ENCODE data around the gene ZBTB39.
"Not testable (repeated sequence)": the region's sequence is repeated elsewhere in the genome, so short reads cannot be mapped to it uniquely, and the experiment has no call there.

Gene ZBTB39

GRCh38 chr12:56998981-56999380, 7.4 kb downstream of the ZBTB39 start:
- FAIRE-seq: no peak

- FAIRE-seq: no peak
Observed at GRCh38 chr12:56998316-56998715, 8.0 kb downstream of the ZBTB39 start.

GRCh38 chr12:56996793-56997545, 9.4 kb downstream of the ZBTB39 start:
- no peak for FAIRE-seq

GRCh38 chr12:56995930-56996496, 10.3 kb downstream of the ZBTB39 start:
- FAIRE-seq: no peak

- FAIRE-seq: no peak
Observed at GRCh38 chr12:56995201-56995929, 11.0 kb downstream of the ZBTB39 start.

GRCh38 chr12:56994231-56994746, 12.1 kb downstream of the ZBTB39 start:
- FAIRE-seq: no peak

GRCh38 chr12:56993346-56993745, 13.0 kb downstream of the ZBTB39 start:
- no peak for FAIRE-seq

GRCh38 chr12:56991319-56992246, 14.8 kb downstream of the ZBTB39 start:
- no peak for FAIRE-seq

- no peak for FAIRE-seq
Observed at GRCh38 chr12:56990648-56991318, 15.6 kb downstream of the ZBTB39 start.

- no peak for FAIRE-seq
Observed at GRCh38 chr12:56989861-56990610, 16.3 kb downstream of the ZBTB39 start.

- FAIRE-seq: no peak
Observed at GRCh38 chr12:56988207-56988739, 18.1 kb downstream of the ZBTB39 start.

GRCh38 chr12:56987551-56988053, 18.7 kb downstream of the ZBTB39 start:
- no peak for FAIRE-seq

- no peak for FAIRE-seq
Observed at GRCh38 chr12:56987011-56987410, 19.3 kb downstream of the ZBTB39 start.

GRCh38 chr12:56985714-56986113, 20.6 kb downstream of the ZBTB39 start:
- FAIRE-seq: not testable (repeated sequence)

- FAIRE-seq: no peak
Observed at GRCh38 chr12:56983386-56983785, 23.0 kb downstream of the ZBTB39 start.

GRCh38 chr12:56982578-56983236, 23.6 kb downstream of the ZBTB39 start:
- FAIRE-seq: not testable (repeated sequence)

- no peak for FAIRE-seq
Observed at GRCh38 chr12:56980941-56981530, 25.3 kb downstream of the ZBTB39 start.

GRCh38 chr12:56980268-56980667, 26.1 kb downstream of the ZBTB39 start:
- no peak for FAIRE-seq

GRCh38 chr12:56979628-56980027, 26.7 kb downstream of the ZBTB39 start:
- no peak for FAIRE-seq

Data from A204.1 (cell line).